Measurements from ENCODE around the gene TMEM232. TPM values are rescaled to one million over a fixed set of nuclear protein-coding genes. Genes with fewer than 3 reads are reported as not detected.

The TMEM232 gene
- total and polyA plus RNA-seq, 7 donors, result 0.93 to 8.7 (median 2.5) TPM

- intact Hi-C loops (cut with DNase I), result no loop called here
- WGBS, 2 donors, result 63 to 80% methylated on average over 8 of the region's 8 CpGs
- no peaks in the 10 kb centered on the region for H3K4me1 ChIP-seq
- H3K9me3 ChIP-seq, result no peaks in the 10 kb centered on the region
- H3K36me3 ChIP-seq, result peaks cover 0 to 78% (median 7%) of the 10 kb centered on the region in 4 donors
- no peak for TF ChIP-seq POLR2AphosphoS5 (IDR thresholded peaks at IDR 0.05)
- TF ChIP-seq CTCF (IDR thresholded peaks at IDR 0.05), result no peak
- TF ChIP-seq POLR2A (IDR thresholded peaks at IDR 0.05), result no peak
- no peak for TF ChIP-seq EP300 (IDR thresholded peaks at IDR 0.05)
- no peak overlapping the region for H3K4me3 ChIP-seq
- H3K27me3 ChIP-seq, result no peaks in the 10 kb centered on the region
- DNase-seq, result no peak
- no peak overlapping the region for H3K27ac ChIP-seq
Observed at GRCh38 chr5:110751902-110752762, 25.7 kb upstream of the TMEM232 start.

- 0 to 1% methylated on average over 62 of the region's 62 CpGs for WGBS, 2 donors
- Histone ChIP-seq H3K27me3 (no peaks in the 10 kb centered on the region), H3K9me3 (no peaks in the 10 kb centered on the region), H3K27ac (peak within 1 kb of the TSS; percentile 86 to 94 (median 91)), H3K4me1 (peaks cover 0 to 27% (median 17%) of the 10 kb centered on the region in 4 donors), H3K36me3 (peaks cover 0 to 5% (median 0%) of the 10 kb centered on the region in 4 donors), H3K4me3 (peak within 1 kb of the TSS; percentile 85 to 94 (median 90))
- intact Hi-C loops (cut with DNase I), result loop anchor here (2.0 to 5.0 kb wide), 2 partner anchors 353 to 1048 kb away; partner anchors contain the start of gene WDR36
- peak; percentile 93 for DNase-seq
- peak; percentile 49 to 86 (median 82) for TF ChIP-seq POLR2AphosphoS5 (IDR thresholded peaks at IDR 0.05)
- no peak for TF ChIP-seq POLR2A (IDR thresholded peaks at IDR 0.05)
Observed at GRCh38 chr5:110738812-110739651, 12.6 kb upstream of the TMEM232 start, which contains the start of gene SLC25A46. SLC25A46 (plus strand) TSS chr5:110739007; CDS start chr5:110739120, 113 bp downstream.

- Histone ChIP-seq H3K4me3 (peak overlapping the region; percentile 85 to 94 (median 90)), H3K27ac (peak overlapping the region; percentile 86 to 94 (median 91)), H3K4me1 (peaks cover 0 to 27% (median 17%) of the 10 kb centered on the region in 4 donors), H3K27me3 (no peaks in the 10 kb centered on the region), H3K9me3 (no peaks in the 10 kb centered on the region), H3K36me3 (no peaks in the 10 kb centered on the region)
- no peak for DNase-seq
- 1% methylated on average over 14 of the region's 14 CpGs for WGBS, 2 donors
- intact Hi-C loops (cut with DNase I), result loop anchor here (2.0 to 5.0 kb wide), 2 partner anchors 354 to 1048 kb away; partner anchors contain the start of gene WDR36
- TF ChIP-seq CTCF (IDR thresholded peaks at IDR 0.05) (no peak), POLR2A (IDR thresholded peaks at IDR 0.05) (no peak), EP300 (IDR thresholded peaks at IDR 0.05) (no peak), POLR2AphosphoS5 (IDR thresholded peaks at IDR 0.05) (no peak)
Observed at GRCh38 chr5:110738503-110738811, 12.0 kb upstream of the TMEM232 start.

GRCh38 chr5:110736753-110737152 is 10.3 kb upstream of the TMEM232 start:
- WGBS, 2 donors, result 16 to 58% methylated on average over 3 of the region's 3 CpGs
- no peak for TF ChIP-seq EP300 (IDR thresholded peaks at IDR 0.05)
- no peak for TF ChIP-seq POLR2AphosphoS5 (IDR thresholded peaks at IDR 0.05)
- no peak for TF ChIP-seq POLR2A (IDR thresholded peaks at IDR 0.05)
- TF ChIP-seq CTCF (IDR thresholded peaks at IDR 0.05), result no peak
- Histone ChIP-seq H3K4me1 (peaks cover 0 to 26% (median 17%) of the 10 kb centered on the region in 4 donors), H3K9me3 (no peaks in the 10 kb centered on the region), H3K36me3 (no peaks in the 10 kb centered on the region), H3K27me3 (no peaks in the 10 kb centered on the region), H3K27ac (no peak overlapping the region), H3K4me3 (no peak overlapping the region)
- no peak for DNase-seq
- intact Hi-C loops (cut with DNase I), result loop anchor here (5.0 kb wide), 1 partner anchor 356 kb away; the partner anchor contains the start of gene WDR36

Data from sigmoid colon (tissue), 7 donors.